HUES6 (cell line): ENCODE measurements around the gene SLC38A11.

Experiments
- H3K27ac ChIP-seq: 2 replicates; pipeline ENCODE4 v1.7.0; 2013; ENCODE audit warnings: low read depth, mild to moderate bottlenecking, low read length, inconsistent platforms
- H3K27me3 ChIP-seq: 2 replicates; pipeline ENCODE4 v1.6.1; 2013; ENCODE audit warnings: low read length; ENCODE audit not compliant: control insufficient read depth, insufficient read depth
- H3K36me3 ChIP-seq: 2 replicates; pipeline ENCODE4 v1.6.1; 2013; ENCODE audit warnings: low read length; ENCODE audit not compliant: control insufficient read depth, insufficient read depth
- H3K4me1 ChIP-seq: 2 replicates; pipeline ENCODE4 v1.6.1; 2013; ENCODE audit warnings: low read length; ENCODE audit not compliant: control insufficient read depth, insufficient read depth
- H3K4me3 ChIP-seq: 2 replicates; pipeline ENCODE4 v1.5.1; 2013; ENCODE audit warnings: low read depth, low read length
- H3K9ac ChIP-seq: one replicate; pipeline ENCODE4 v1.6.1; 2013; ENCODE audit warnings: mild to moderate bottlenecking, low read length
- H3K9me3 ChIP-seq: 2 replicates; pipeline ENCODE4 v1.6.1; 2013; ENCODE audit warnings: low read depth, low read length; ENCODE audit not compliant: control insufficient read depth, insufficient read depth

The SLC38A11 gene

DNA sequence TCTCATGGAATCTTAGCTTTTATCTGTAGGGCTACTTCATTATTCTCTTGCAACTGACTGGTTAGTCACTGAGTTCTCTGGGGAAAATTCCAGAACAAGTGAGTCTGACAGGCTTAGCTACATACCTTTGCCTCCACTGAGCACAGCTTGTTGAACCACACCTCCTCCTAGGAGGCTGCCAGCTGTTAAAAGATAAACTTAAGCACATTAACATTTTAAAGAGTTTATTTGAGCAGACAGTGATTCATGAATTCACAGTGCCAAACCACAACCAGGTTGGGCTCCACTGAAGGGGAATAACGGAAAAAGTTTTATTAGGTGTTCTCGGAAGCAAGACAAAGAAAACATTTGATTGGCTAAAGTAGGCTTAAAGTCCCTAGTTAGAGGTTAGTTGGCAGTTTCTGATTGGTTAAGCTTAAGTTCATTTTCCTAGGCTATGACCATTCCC is 12.5 kb upstream of the SLC38A11 start:
- H3K27me3 ChIP-seq: no peaks in the 10 kb centered on the region
- peaks cover 2% of the 10 kb centered on the region; the same call in 1 of the 2 replicates for H3K9me3 ChIP-seq
- no peak overlapping the region; the same call in 1 of the 2 replicates for H3K27ac ChIP-seq
- H3K36me3 ChIP-seq: no peaks in the 10 kb centered on the region
- H3K4me1 ChIP-seq: 0 out of 2 replicates have a peak, but pooled peaks cover 3% of the 10 kb centered on the region
- no peak overlapping the region for H3K4me3 ChIP-seq
- H3K9ac ChIP-seq: no peak overlapping the region

DNA sequence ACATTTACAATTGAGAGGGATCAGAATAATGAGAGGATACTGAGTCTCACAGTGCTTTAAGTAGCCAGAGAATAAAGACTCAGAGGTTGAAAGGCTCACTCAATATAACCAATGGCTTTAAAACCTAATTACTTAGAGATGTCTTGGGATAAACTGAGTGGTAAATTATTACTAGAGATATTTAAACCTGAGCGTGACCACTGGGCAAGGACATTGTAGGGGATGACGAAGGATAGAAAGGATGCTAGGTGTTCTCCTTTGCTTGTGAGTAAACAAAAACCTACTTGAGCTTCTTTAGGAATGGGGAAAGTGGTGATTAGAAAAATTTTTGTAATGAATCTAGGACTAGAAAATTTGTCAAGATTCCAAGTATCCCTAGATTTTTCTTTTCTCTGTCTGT is 12.0 kb upstream of the SLC38A11 start:
- no peaks in the 10 kb centered on the region for H3K27me3 ChIP-seq
- H3K9me3 ChIP-seq: peaks cover 2% of the 10 kb centered on the region; the same call in 1 of the 2 replicates
- H3K4me3 ChIP-seq: no peak overlapping the region
- no peak overlapping the region; the same call in 1 of the 2 replicates for H3K27ac ChIP-seq
- no peak overlapping the region for H3K9ac ChIP-seq
- no peaks in the 10 kb centered on the region for H3K36me3 ChIP-seq
- 0 out of 2 replicates have a peak, but pooled peaks cover 3% of the 10 kb centered on the region for H3K4me1 ChIP-seq

DNA sequence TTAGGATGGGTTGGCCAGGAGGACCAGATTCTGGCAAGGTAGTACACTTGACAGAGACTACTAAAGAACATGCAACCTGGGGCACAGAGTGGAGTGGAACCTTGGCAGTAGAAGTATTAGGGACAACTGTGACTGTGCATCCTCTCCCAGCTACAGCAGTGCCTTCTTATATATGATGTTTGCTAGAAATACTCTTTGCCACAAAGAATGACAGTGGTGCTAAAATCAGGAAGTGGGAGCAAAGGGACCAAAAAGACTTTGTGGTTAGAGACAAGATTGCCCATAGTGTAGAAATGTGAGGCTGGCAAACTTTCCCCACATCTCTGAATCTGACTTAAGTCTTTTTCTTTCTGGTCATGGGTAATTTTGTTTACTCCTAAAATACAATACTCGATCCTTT is 9.4 kb upstream of the SLC38A11 start:
- H3K9me3 ChIP-seq: peaks cover 2% of the 10 kb centered on the region; the same call in 1 of the 2 replicates
- no peak overlapping the region for H3K4me3 ChIP-seq
- H3K36me3 ChIP-seq: no peaks in the 10 kb centered on the region
- H3K27me3 ChIP-seq: no peaks in the 10 kb centered on the region
- H3K27ac ChIP-seq: no peak overlapping the region
- H3K9ac ChIP-seq: no peak overlapping the region
- 0 out of 2 replicates have a peak, but pooled peaks cover 3% of the 10 kb centered on the region for H3K4me1 ChIP-seq

DNA sequence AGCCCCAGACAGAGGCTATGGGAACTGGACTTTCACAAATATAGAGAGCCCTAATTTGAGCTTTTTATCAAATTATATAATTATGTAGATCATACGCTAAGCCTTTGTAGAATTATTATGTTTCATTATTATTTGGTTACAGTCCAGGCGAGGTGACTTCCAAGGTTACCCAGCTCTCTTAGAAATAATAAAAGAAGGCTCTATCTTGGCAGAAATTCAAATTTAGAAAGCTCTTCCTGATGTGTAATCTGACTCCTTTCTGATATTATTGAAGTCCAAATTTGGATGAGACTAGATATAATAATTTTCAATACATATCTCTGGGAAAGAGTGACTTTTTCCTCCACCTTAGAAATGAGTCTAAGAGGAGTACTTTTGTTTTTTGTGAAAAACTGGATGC is 4.8 kb upstream of the SLC38A11 start:
- Histone ChIP-seq H3K9me3 (no peaks in the 10 kb centered on the region), H3K4me1 (no peaks in the 10 kb centered on the region), H3K4me3 (no peak overlapping the region), H3K27ac (no peak overlapping the region), H3K27me3 (peaks cover 6% of the 10 kb centered on the region), H3K36me3 (no peaks in the 10 kb centered on the region), H3K9ac (no peak overlapping the region)

DNA sequence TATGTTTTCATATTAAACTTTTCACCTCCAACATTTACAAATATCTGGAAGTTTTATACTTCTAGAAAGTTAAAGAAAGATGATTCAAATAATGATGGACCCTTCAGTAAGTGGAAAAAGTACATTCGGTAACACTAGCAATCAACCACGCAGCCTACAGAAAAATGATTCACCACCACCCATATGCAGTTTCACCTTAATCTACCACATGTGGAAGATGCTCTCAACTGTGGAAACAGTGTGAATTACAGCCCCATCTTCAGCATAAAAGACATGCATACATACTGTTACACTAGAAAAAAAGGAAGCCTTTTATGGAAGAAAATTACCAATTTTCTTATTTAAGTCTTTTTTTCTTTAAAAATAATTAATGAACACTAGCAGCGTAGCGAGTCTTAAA is 1.1 kb downstream of the SLC38A11 start:
- no peak overlapping the region for H3K27ac ChIP-seq
- H3K4me1 ChIP-seq: no peaks in the 10 kb centered on the region
- no peaks in the 10 kb centered on the region for H3K9me3 ChIP-seq
- no peak overlapping the region for H3K4me3 ChIP-seq
- no peaks in the 10 kb centered on the region for H3K36me3 ChIP-seq
- H3K9ac ChIP-seq: no peak overlapping the region
- peaks cover 14% of the 10 kb centered on the region for H3K27me3 ChIP-seq

DNA sequence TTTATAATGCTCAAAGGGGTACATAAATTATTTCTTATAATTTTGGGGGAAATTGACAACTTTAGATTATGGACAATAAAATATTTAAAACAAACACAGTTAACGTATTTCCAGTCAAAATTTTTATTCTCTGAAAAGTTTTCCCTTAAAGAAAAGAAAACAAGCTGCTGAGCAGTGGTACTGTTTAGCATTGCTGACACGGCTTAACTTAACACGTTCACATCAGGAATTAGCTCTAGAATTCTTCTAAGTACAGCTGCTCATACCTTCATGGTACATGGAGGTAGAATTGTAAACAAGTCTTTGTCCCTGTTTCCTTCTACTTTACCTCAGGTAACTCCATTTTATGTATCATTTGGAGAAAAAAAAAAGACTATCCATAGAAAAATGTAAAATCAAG is 2.0 kb downstream of the SLC38A11 start:
- Histone ChIP-seq H3K36me3 (no peaks in the 10 kb centered on the region), H3K9me3 (no peaks in the 10 kb centered on the region), H3K27ac (no peak overlapping the region), H3K4me3 (no peak overlapping the region), H3K4me1 (no peaks in the 10 kb centered on the region), H3K9ac (no peak overlapping the region), H3K27me3 (peaks cover 14% of the 10 kb centered on the region)

DNA sequence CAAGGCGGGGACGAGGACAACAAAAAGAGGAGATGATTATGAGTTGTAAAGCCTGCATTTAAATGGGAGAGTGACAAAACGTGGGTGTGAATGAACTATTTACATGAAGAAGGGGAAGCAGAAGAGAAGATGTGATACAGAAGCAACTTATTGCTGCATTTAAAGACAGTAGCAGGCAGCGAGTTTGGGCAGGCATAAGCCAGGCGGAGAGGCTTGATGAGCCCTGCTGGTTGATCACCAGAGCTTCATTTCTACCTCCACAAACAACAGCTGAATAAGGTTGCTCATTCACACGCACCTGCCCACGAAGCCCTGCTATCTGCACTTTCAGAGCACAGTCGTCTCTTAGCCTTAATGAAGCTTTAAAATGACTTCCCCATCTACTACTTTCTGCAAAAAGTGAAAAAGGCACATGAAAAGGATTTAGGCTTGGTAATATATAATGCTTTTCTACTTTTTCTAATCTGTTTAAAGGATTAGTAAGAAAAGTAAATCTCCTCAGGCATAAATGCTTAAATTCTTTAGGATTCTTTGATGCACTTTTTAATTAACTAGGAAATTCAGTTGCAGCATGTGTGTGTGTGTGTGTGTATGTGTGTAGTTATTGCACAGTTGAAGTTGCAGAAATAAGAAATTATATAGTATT is 3.1 kb downstream of the SLC38A11 start:
- no peak overlapping the region for H3K4me3 ChIP-seq
- no peak overlapping the region for H3K9ac ChIP-seq
- no peaks in the 10 kb centered on the region for H3K9me3 ChIP-seq
- H3K4me1 ChIP-seq: no peaks in the 10 kb centered on the region
- H3K27me3 ChIP-seq: peaks cover 14% of the 10 kb centered on the region
- no peak overlapping the region for H3K27ac ChIP-seq
- no peaks in the 10 kb centered on the region for H3K36me3 ChIP-seq

DNA sequence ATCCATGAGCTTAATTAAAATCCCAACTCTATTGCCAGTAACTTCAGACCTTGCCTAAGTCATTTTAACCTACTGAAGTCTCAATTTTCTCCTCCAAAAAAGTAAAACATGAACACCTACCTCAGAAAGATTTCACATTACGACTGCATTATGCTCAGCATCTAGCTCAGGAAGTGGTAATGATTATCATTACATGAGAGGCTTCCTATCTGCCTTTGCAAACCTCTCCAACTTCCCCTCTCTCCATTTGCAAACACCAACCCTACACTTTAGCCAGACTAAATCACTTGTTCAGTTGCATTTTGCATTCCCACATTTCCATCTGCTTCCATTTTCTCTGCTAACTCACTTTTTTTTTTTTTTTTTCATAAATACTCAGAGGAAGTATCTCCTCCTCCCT is 6.8 kb downstream of the SLC38A11 start:
- Histone ChIP-seq H3K4me3 (no peak overlapping the region), H3K9ac (no peak overlapping the region), H3K4me1 (no peaks in the 10 kb centered on the region), H3K27ac (no peak overlapping the region), H3K9me3 (no peaks in the 10 kb centered on the region), H3K36me3 (no peaks in the 10 kb centered on the region), H3K27me3 (no peaks in the 10 kb centered on the region)

DNA sequence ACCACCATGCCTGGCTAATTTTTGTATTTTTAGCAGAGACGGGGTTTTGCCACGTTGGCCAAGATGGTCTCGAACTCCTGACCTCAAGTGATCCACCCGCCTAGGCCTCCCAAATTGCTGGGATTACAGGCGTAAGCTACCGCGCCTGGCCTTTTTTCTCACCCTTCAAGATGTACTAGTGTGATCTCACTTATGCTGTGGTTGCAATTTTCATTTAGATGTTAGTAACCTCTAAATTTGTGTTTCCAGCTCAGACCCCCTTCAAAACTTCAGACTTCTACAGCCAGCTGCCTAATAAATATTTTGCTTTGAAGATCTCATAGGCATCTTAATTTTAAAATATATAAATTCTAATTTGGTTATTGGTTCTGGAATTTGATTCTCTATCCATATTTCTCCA is 8.0 kb downstream of the SLC38A11 start:
- Histone ChIP-seq H3K27me3 (no peaks in the 10 kb centered on the region), H3K4me3 (no peak overlapping the region), H3K4me1 (no peaks in the 10 kb centered on the region), H3K9ac (no peak overlapping the region), H3K27ac (no peak overlapping the region), H3K9me3 (no peaks in the 10 kb centered on the region), H3K36me3 (no peaks in the 10 kb centered on the region)

DNA sequence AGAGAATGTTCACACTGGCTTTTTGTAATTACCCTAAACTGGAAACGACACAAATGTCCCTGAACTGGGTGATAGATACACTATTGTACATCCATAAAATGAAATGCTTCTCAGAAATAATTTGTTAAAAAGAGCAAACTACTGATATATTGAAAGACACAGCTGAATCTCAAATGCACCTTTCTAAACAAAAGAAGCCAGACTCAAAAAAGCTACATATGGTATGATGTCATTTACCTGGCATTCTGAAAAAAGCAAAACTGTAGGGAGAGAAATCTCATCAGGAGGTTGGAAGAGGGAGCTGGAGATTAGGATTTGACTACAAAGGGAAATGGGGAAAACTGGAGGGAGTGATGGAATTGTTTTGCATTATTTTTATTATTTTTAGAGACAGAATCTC is 12.0 kb downstream of the SLC38A11 start:
- no peaks in the 10 kb centered on the region for H3K27me3 ChIP-seq

DNA sequence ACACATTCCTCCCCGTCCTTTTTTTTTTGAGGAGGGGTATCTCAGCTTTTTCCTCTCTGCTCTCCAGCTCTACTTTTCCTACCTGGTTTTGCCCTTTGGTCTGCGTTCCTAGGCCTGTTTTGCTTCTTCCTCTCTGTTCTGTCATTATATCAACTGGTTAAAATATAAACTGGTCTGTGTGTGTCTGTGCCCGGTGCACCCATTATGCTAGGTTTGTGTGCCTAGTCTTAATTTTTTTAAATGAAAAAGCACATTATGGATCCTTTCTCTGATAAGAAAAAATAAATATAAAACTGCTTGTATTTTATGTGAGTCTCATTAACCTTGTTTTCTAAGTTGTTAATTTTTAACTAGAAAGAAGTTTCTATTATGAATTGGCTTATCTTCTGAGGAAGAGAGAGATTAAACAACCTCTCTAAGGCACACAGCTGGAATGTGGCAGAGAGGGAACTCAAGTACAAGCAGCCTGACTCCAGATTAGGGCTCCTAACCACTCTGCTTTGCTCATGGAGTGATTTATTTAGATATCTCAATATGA is 17.4 kb downstream of the SLC38A11 start:
- Histone ChIP-seq H3K4me1 (no peaks in the 10 kb centered on the region), H3K9ac (no peak overlapping the region), H3K27ac (no peak overlapping the region), H3K27me3 (no peaks in the 10 kb centered on the region), H3K9me3 (no peaks in the 10 kb centered on the region), H3K36me3 (no peaks in the 10 kb centered on the region), H3K4me3 (no peak overlapping the region)

More for the DNA sequence above, 12.0 kb downstream of the SLC38A11 start:
- Histone ChIP-seq H3K36me3 (no peaks in the 10 kb centered on the region), H3K9ac (no peak overlapping the region), H3K4me3 (no peak overlapping the region), H3K4me1 (no peaks in the 10 kb centered on the region), H3K9me3 (no peaks in the 10 kb centered on the region), H3K27ac (no peak overlapping the region)
